OCI-LY1 (cell line): ENCODE data around the gene FOXP3.

Experiments
- CTCF ChIP-seq: fragments of 200-600 bp; sonication (generic), shearing (Covaris generic); IDR thresholded peaks from 2 replicates; pipeline ENCODE4 v1.5.1; 2017; ENCODE audit warnings: mild to moderate bottlenecking, antibody characterized with exemption, low read length, moderate library complexity, mixed read lengths
- EZH2 ChIP-seq: fragments of 200-600 bp; sonication (generic), shearing (Covaris generic); IDR thresholded peaks from 2 replicates; pipeline ENCODE4 v1.8.0; 2017; ENCODE audit warnings: borderline replicate concordance, mixed run types, mild to moderate bottlenecking, antibody characterized with exemption, low read length, moderate library complexity, mixed read lengths

GRCh38 chrX:49209434-49210251, 54.9 kb downstream of the FOXP3 start:
- TF ChIP-seq CTCF (no peak), EZH2 (no peak)
